ENCODE data around the gene MED13.

GRCh38 chr17:61974115-61974514 lies 91.0 kb downstream of the MED13 start:
- TF ChIP-seq POLR2AphosphoS5 (IDR thresholded peaks at IDR 0.05) = no peak
- TF ChIP-seq CTCF (IDR thresholded peaks at IDR 0.05) = no peak
- no peak for TF ChIP-seq POLR2A (IDR thresholded peaks at IDR 0.05)

All from stomach (tissue), 4 donors.